ENCODE measurements around the gene FXYD3.

GRCh38 chr19:35142606-35143230 lies 27.1 kb downstream of the FXYD3 start:
- TF ChIP-seq CTCF (IDR thresholded peaks at IDR 0.05; ENCODE audit: poor library complexity, severe bottlenecking) (no peak), POLR2AphosphoS5 (IDR thresholded peaks at IDR 0.05) (peak; percentile 21), EP300 (conservative IDR thresholded peaks at IDR 0.05; ENCODE audit: poor library complexity, severe bottlenecking) (no peak), RAD21 (conservative IDR thresholded peaks at IDR 0.05) (no peak), EZH2 (IDR thresholded peaks at IDR 0.05; ENCODE audit: borderline replicate concordance, insufficient read depth, low read length, poor library complexity, severe bottlenecking) (no peak), REST (IDR thresholded peaks at IDR 0.05; ENCODE audit: borderline replicate concordance) (no peak), SMC3 (conservative IDR thresholded peaks at IDR 0.05; ENCODE audit: poor library complexity) (no peak), TAF1 (IDR thresholded peaks at IDR 0.05; ENCODE audit: low read depth) (no peak)
